ENCODE data around the gene ELAPOR2. TPM values are rescaled to one million over a fixed set of nuclear protein-coding genes. Genes with fewer than 3 reads are reported as not detected.
"Not testable (repeated sequence)": the region's sequence is repeated elsewhere in the genome, so short reads cannot be mapped to it uniquely, and the experiment has no call there.

The ELAPOR2 gene
- total RNA-seq, 2 donors from 2014 or later: 12.7 to 14.9 TPM

DNA sequence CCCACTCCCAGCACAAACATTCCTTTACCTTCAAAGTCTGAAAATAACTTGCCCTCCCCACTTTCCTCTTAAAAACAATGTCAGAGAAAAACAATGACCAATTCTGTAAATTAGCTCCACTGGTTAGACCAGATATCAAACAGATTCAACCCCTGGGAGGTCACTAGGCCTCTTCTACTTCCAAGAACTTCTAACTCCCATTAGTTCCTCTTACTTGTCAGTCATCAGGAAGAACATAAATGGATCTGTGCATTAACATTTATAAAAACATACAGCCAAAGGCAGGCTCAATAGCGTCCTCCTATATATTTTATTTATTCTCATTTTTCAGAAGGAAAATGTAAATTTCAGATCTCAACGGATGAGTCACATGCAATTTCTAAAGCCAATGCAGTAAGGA lies 2.2 kb downstream of the ELAPOR2 start:
- ATAC-seq (no peak), DNase-seq (no peak)
- intact Hi-C loops (cut with DNase I, micrococcal nuclease): no loop called here

DNA sequence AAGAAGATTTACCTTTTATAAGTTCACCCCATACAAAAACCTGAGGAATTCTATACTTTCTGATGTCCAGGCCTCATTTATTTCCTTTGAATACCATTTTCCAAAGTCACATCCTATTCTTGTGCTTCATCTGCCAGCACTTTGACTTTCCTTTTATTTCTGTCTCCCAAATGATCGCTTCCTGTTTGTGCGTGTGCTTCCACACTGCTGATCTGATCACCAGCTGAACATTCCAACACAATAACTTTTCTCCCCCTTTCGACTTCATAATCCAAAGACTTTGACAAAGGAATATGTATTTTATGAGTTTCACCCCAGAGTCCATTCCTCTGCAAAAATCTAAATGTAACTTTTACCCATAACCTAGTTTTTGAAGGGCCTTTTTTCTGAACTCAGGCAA lies 3.1 kb downstream of the ELAPOR2 start:
- no peak for DNase-seq
- intact Hi-C loops (cut with DNase I, micrococcal nuclease): no loop called here
- no peak for ATAC-seq

GRCh38 chr7:87048839-87049238 lies 10.6 kb downstream of the ELAPOR2 start:
- ATAC-seq: no peak
- no peak for DNase-seq
- intact Hi-C loops (cut with DNase I, micrococcal nuclease): no loop called here

DNA sequence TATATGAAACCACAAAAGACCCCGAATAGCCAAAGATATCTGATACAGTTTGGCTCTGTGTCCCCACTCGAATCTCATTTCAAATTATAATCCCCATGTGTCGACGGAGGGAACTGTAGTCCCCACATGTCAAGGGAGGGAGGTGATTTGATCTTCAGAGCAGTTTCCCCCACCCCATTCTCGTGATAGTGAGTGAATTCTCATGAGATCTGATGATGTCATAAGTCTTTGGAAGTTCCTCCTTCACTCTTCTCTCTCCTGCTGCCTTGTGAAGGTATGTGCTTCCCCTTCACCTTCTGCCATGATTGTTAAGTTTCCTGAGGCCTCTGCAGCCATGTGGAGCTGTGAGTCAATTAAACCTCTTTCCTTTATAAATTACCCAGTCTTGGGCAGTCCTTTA lies 13.0 kb downstream of the ELAPOR2 start:
- ATAC-seq: no peak
- no peak for DNase-seq
- intact Hi-C loops (cut with DNase I, micrococcal nuclease): no loop called here

GRCh38 chr7:87044713-87045112 lies 14.7 kb downstream of the ELAPOR2 start:
- intact Hi-C loops (cut with DNase I, micrococcal nuclease); ATAC-seq; DNase-seq: not testable (repeated sequence)

- intact Hi-C loops (cut with DNase I, micrococcal nuclease); ATAC-seq; DNase-seq: not testable (repeated sequence)
Measured at GRCh38 chr7:87041586-87041985, 17.9 kb downstream of the ELAPOR2 start.

DNA sequence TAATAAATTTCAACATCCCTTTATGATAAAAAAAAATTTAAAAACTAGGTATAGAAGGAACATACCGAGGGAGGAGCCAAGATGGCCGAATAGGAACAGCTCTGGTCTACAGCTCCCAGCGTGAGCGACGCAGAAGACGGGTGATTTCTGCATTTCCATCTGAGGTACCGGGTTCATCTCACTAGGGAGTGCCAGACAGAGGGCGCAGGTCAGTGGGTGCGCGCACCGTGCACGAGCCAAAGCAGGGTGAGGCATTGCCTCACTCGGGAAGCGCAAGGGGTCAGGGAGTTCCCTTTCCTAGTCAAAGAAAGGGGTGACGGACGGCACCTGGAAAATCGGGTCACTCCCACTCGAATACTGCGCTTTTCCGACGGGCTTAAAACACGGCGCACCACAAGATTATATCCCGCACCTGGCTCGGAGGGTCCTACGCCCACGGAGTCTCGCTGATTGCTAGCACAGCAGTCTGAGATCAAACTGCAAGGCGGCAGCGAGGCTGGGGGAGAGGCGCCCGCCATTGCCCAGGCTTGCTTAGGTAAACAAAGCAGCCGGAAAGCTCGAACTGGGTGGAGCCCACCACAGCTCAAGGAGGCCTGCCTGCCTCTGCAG lies 19.7 kb downstream of the ELAPOR2 start:
- DNase-seq; intact Hi-C loops (cut with DNase I, micrococcal nuclease): not testable (repeated sequence)
- peak; percentile 52 for ATAC-seq

GRCh38 chr7:87038993-87039690 lies 20.3 kb downstream of the ELAPOR2 start:
- ATAC-seq (peak; percentile 69), DNase-seq (no peak)
- intact Hi-C loops (cut with DNase I, micrococcal nuclease): no loop called here

DNA sequence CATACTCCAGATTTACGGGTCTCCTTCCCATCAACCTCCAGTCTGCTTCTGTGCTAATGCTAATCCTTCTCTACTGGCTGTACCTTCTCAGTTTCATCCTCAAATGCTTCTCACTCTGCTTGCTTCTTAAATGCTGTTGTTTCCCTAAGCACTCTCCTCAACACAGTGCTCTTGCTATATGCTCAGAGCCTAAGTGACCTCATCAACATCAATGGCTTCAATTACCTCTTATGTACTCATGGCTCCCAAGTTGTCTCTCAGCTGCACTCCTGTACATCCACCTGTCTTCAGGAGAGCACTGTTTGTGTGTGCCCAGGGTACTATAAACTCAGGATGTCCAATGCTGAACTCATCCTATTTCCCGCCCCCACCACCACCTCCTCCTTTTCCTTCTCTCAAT lies 22.5 kb downstream of the ELAPOR2 start:
- intact Hi-C loops (cut with DNase I, micrococcal nuclease): no loop called here
- ATAC-seq (no peak), DNase-seq (no peak)

- no peak for ATAC-seq
- DNase-seq: no peak
Measured at GRCh38 chr7:87032604-87033339, 26.7 kb downstream of the ELAPOR2 start.

GRCh38 chr7:87029078-87029477 lies 30.4 kb downstream of the ELAPOR2 start:
- no peak for ATAC-seq
- no peak for DNase-seq
- intact Hi-C loops (cut with DNase I, micrococcal nuclease): no loop called here

More at GRCh38 chr7:87032604-87033339, 26.7 kb downstream of the ELAPOR2 start:
- intact Hi-C loops (cut with DNase I, micrococcal nuclease): no loop called here

DNA sequence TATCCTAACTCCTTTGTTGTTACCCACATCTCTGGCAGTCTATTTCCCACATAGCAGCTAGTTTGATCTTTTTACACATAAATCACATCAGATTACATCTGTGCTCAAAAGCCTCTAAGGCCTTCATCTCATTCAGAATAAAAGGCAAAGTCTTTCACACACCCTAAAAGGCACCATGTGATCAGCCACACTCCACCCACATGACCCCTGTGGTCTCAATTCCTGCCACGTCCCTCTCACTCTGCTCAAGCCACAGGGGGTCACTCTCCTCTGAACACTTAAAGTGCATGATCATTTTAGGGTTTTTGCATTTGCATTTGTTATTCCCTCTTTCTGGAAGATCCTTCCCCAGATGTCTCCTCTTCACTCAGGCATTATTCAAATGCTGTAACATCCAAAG lies 30.8 kb downstream of the ELAPOR2 start:
- intact Hi-C loops (cut with DNase I, micrococcal nuclease): no loop called here
- DNase-seq (no peak), ATAC-seq (no peak)

DNA sequence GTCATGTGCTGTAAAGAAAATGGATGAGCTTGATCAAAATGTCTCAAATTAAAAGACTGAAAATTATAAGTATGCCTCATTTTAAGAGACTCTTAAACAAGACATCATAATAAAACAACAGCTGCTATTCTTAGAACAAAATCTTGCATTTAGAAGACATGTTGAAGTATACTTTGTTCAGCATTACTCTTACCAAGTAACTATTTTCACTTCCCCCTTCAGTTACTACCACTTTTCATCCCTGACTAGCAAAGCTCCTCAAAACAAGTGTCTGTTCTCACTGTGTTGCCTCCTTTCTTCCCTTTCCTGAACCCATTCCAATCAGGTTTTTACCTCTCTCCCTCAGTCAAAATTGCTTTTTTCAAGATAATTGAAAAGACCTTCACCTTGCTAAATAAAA lies 31.6 kb downstream of the ELAPOR2 start:
- intact Hi-C loops (cut with DNase I, micrococcal nuclease): no loop called here
- DNase-seq (no peak), ATAC-seq (no peak)

GRCh38 chr7:87021285-87021684 lies 38.2 kb downstream of the ELAPOR2 start:
- intact Hi-C loops (cut with DNase I, micrococcal nuclease): no loop called here
- no peak for ATAC-seq
- DNase-seq: no peak

- intact Hi-C loops (cut with DNase I, micrococcal nuclease): no loop called here
- no peak for DNase-seq
- ATAC-seq: no peak
Measured at GRCh38 chr7:87016606-87017005, 42.8 kb downstream of the ELAPOR2 start.

DNA sequence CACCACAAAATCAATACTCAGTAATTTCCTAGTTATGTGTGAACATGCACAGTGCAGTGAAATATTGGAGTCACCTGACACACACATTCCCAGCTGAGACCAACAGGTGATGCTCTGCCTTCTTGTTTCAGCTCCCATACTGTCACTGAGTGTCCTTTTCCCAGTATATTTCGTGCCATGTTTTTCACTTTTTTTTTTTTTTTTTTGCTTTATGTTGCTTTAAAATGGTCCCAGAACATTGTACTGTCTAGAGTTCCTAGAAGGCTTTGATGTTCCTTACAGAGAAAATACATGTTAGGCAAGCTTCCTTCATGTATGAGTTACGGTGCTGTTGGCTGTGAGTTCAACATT lies 45.6 kb downstream of the ELAPOR2 start:
- no peak for DNase-seq
- intact Hi-C loops (cut with DNase I, micrococcal nuclease): no loop called here
- ATAC-seq: no peak

DNA sequence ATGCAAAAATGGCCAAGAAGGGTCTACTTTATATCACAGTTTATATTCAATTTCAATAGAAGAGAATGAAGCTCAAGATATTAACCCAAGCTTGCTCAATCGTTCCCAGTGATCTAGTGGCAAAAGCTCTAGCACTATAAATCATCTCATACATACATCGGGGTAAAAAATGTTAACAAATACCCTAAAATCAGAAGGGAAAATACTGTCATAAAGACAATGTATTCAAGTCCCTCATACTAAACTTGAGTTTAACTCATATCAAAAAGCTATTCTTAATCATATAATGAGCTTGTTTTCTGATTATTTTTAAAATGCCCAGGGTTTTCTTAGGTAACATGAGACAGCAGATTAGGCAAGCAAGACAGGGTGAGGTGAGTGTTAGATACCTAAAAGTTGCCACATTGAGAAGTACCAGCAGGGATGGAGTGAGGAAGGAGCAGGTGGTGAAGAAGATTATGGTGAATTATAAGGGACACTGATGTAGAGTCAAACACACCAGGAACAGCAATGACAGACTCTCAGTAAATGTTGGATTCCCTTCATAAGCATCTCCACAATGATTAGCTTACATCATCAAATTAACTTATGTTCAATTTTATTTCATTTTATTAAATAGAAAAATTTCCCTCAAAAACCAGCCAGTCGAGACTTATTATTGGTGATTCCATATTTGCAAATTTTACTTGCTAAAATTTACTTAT lies 46.2 kb downstream of the ELAPOR2 start:
- ATAC-seq (no peak), DNase-seq (no peak)
- intact Hi-C loops (cut with DNase I, micrococcal nuclease): no loop called here

Measured in left colon (tissue), 2 donors.